ENCODE results near the gene TBX3. TPM values are rescaled to one million over a fixed set of nuclear protein-coding genes. Genes with fewer than 3 reads are reported as not detected.

TBX3 gene
- polyA plus RNA-seq, 4 donors: 18.8 to 104 (median 61.3) TPM

DNA sequence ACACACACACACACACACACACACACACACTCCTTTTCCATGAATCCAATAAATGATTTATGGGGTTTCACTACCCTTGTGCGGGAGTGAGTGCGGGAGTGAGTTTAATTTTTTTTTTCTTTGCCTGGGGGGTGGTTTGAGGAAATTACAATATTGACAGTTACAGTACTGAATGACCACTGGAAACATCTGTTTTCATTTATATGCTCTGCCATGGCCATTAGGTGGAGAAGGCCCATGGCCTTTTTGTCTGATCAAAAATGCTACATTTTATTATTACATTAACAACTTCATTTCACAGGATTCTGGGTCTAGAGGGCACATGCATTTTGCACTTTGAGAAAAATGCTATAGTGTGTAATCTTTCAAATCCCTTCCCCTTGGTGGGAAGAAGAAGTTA is 5.9 kb downstream of the TBX3 start:
- no peaks in the 10 kb centered on the region for H3K9me3 ChIP-seq (ENCODE audit: control insufficient read depth in 2 of 2, insufficient read depth in 1 of 2, low read depth in 1 of 2, low read length in 1 of 2)
- no peak overlapping the region for H3K4me3 ChIP-seq (ENCODE audit: low read depth in 1 of 3, low read length in 3 of 3)
- FAIRE-seq (no peak), DNase-seq (no peak)
- 54 to 65% (median 64%) methylated on average over 2 of the region's 2 CpGs for WGBS, 3 donors
- peaks cover 0 to 6% (median 0%) of the 10 kb centered on the region in 3 donors for H3K4me1 ChIP-seq (ENCODE audit: control insufficient read depth in 3 of 3, insufficient read depth in 2 of 3, low read depth in 1 of 3, low read length in 2 of 3)
- no peak overlapping the region for H3K27ac ChIP-seq (ENCODE audit: low read depth in 1 of 3, low read length in 2 of 3)
- H3K27me3 ChIP-seq (ENCODE audit: control insufficient read depth in 3 of 3, insufficient read depth in 3 of 3, low read length in 3 of 3): no peaks in the 10 kb centered on the region
- H3K36me3 ChIP-seq (ENCODE audit: control insufficient read depth in 3 of 3, insufficient read depth in 2 of 3, low read depth in 1 of 3, low read length in 3 of 3): peaks cover 2 to 43% (median 13%) of the 10 kb centered on the region in 3 donors

DNA sequence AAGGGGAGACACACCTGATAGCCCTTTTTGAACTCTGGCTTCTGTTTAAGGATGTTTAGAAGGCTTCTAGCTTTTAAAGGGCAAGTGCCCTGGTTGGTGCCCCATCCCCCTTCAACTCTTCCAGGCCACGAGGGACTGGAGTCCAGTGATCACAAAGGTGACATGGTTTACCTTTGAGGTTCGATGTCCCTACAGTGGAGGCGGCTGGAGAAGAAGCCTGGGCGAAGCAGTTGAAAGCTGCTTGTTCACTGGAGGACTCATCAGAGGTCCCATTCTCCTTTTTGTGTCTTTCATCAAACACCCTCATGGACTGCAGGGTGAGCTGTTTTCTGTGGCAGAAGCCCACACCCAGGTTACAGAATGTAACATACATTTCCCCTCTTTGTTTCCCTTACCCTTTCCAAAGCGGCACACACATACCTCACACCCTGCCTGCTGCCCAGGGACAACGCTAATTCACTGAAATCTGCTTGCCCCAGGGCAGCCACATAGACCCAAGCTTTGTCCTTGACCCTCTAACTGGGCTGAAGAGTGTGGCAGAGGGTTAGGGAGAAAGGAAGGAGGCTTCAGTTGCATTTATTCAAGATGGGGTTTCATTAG is 7.7 kb downstream of the TBX3 start:
- FAIRE-seq: no peak
- peak in 1 of 2 donors; percentile 1 for DNase-seq
- H3K4me3 ChIP-seq (ENCODE audit: low read depth in 1 of 3, low read length in 3 of 3): no peak overlapping the region
- no peaks in the 10 kb centered on the region for H3K27me3 ChIP-seq (ENCODE audit: control insufficient read depth in 3 of 3, insufficient read depth in 3 of 3, low read length in 3 of 3)
- H3K36me3 ChIP-seq (ENCODE audit: control insufficient read depth in 3 of 3, insufficient read depth in 2 of 3, low read depth in 1 of 3, low read length in 3 of 3): peaks cover 4 to 56% (median 17%) of the 10 kb centered on the region in 3 donors
- no peaks in the 10 kb centered on the region for H3K9me3 ChIP-seq (ENCODE audit: control insufficient read depth in 2 of 2, insufficient read depth in 1 of 2, low read depth in 1 of 2, low read length in 1 of 2)
- H3K27ac ChIP-seq (ENCODE audit: low read depth in 1 of 3, low read length in 2 of 3): peak overlapping the region in 1 of 3 donors; percentile 51
- WGBS, 3 donors: 74 to 87% (median 75%) methylated on average over 6 of the region's 6 CpGs
- H3K4me1 ChIP-seq (ENCODE audit: control insufficient read depth in 3 of 3, insufficient read depth in 2 of 3, low read depth in 1 of 3, low read length in 2 of 3): peaks cover 0 to 6% (median 0%) of the 10 kb centered on the region in 3 donors

DNA sequence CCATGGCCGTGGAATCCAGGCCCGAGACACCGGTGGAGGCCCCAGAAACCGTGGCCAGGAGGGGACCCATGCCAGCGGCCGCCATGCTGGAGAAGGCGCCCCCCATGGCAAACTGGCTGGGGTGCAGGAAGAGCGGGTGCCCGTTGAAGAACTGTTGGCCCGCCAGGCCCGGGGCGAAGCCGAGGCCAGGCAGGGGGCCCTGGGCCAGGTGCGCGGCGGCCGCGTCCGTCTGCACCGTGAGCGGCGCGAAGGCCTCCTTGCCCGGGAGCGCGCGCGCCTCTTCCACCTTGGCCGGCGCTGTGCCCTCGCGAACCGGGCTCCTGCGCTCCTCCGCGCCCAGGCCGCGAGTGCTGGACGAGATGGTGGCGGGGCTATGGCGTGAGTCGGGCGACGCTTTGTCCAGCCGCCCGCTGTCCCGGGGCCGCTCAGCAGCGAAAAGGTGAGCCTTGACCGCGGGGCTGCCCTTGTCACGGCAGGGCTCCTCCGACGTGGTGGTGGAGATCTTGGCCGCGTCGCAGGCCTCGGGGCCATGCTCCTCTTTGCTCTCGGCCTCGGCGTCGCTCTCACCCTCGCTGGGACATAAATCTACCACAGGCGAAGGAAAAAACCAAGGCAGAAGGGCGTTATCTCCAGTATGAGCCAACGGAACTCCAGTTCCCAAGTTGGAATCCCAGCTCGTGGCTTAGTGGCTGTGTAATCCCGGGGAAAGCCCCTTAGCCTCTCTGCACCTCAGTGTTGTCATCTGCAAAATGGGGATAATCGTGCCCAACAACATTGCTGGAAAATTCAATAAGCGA is 9.5 kb downstream of the TBX3 start:
- DNase-seq (no peak), FAIRE-seq (no peak)
- Histone ChIP-seq H3K36me3 (ENCODE audit: control insufficient read depth in 3 of 3, insufficient read depth in 2 of 3, low read depth in 1 of 3, low read length in 3 of 3) (peaks cover 4 to 51% (median 11%) of the 10 kb centered on the region in 3 donors), H3K27ac (ENCODE audit: low read depth in 1 of 3, low read length in 2 of 3) (peak overlapping the region in 2 of 3 donors; percentile 16 to 67), H3K27me3 (ENCODE audit: control insufficient read depth in 3 of 3, insufficient read depth in 3 of 3, low read length in 3 of 3) (peaks cover 0 to 3% (median 3%) of the 10 kb centered on the region in 3 donors), H3K9me3 (ENCODE audit: control insufficient read depth in 2 of 2, insufficient read depth in 1 of 2, low read depth in 1 of 2, low read length in 1 of 2) (no peaks in the 10 kb centered on the region), H3K4me3 (ENCODE audit: low read depth in 1 of 3, low read length in 3 of 3) (no peak overlapping the region), H3K4me1 (ENCODE audit: control insufficient read depth in 3 of 3, insufficient read depth in 2 of 3, low read depth in 1 of 3, low read length in 2 of 3) (no peaks in the 10 kb centered on the region)
- 78 to 93% (median 82%) methylated on average over 49 to 70 of the region's 70 CpGs for WGBS, 3 donors

DNA sequence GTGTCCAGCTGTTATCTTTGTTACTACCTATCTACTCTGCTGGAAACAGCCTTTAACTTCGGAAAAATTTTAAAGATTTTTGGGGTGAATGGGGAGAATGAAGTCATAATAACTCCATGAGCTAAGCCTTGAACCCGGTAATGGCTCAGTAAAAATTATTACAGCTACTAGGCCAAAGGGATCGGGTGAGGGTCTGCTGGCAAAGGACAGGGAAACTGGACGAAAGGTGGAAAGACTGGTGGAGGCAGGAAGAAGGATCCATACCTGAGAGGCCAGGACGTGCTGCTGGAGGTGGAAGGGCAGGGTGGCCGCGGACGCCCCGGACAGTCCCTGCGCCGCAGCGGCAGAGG is 10.1 kb downstream of the TBX3 start:
- FAIRE-seq (no peak), DNase-seq (no peak)
- WGBS, 3 donors: 88 to 97% (median 89%) methylated on average over 12 of the region's 12 CpGs
- Histone ChIP-seq H3K4me1 (ENCODE audit: control insufficient read depth in 3 of 3, insufficient read depth in 2 of 3, low read depth in 1 of 3, low read length in 2 of 3) (peaks cover 0 to 4% (median 0%) of the 10 kb centered on the region in 3 donors), H3K4me3 (ENCODE audit: low read depth in 1 of 3, low read length in 3 of 3) (no peak overlapping the region), H3K27ac (ENCODE audit: low read depth in 1 of 3, low read length in 2 of 3) (peak overlapping the region in 2 of 3 donors; percentile 16 to 73), H3K9me3 (ENCODE audit: control insufficient read depth in 2 of 2, insufficient read depth in 1 of 2, low read depth in 1 of 2, low read length in 1 of 2) (no peaks in the 10 kb centered on the region), H3K36me3 (ENCODE audit: control insufficient read depth in 3 of 3, insufficient read depth in 2 of 3, low read depth in 1 of 3, low read length in 3 of 3) (peaks cover 4 to 51% (median 11%) of the 10 kb centered on the region in 3 donors), H3K27me3 (ENCODE audit: control insufficient read depth in 3 of 3, insufficient read depth in 3 of 3, low read length in 3 of 3) (peaks cover 0 to 6% (median 3%) of the 10 kb centered on the region in 3 donors)

DNA sequence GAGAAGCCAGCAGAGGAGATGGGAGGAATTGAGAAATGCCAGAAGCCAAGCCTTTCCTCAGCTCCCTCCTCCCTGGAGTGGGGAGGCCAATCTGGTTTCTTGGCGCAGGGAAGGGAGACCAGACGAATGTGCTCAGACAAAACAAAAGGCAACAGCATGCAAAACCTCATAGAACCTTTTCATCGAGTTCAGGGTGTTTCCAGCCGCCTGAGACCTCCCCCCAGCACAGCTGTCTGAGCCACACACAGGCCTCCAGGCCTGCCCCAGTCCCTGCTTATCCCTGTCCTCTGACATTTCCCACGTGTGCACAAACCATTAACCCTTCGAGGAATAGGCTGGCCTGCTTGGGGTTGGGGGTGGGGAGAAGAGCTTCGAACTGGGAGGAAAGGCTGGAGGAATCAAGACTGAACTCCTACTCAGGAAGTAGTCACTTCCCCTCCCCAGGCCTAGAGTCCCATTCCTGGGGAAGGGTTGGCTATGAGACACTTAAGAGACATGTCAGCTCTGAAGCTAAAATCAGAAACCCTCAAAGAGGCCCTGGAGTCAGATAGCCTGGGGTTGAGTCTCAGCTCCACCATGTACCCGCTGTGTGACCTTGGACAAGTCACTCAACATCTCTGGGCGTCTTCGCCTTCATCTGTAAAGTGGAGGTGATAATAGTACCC is 10.7 kb downstream of the TBX3 start:
- Histone ChIP-seq H3K36me3 (ENCODE audit: control insufficient read depth in 3 of 3, insufficient read depth in 2 of 3, low read depth in 1 of 3, low read length in 3 of 3) (peaks cover 4 to 47% (median 11%) of the 10 kb centered on the region in 3 donors), H3K9me3 (ENCODE audit: control insufficient read depth in 2 of 2, insufficient read depth in 1 of 2, low read depth in 1 of 2, low read length in 1 of 2) (no peaks in the 10 kb centered on the region), H3K4me1 (ENCODE audit: control insufficient read depth in 3 of 3, insufficient read depth in 2 of 3, low read depth in 1 of 3, low read length in 2 of 3) (peaks cover 0 to 4% (median 0%) of the 10 kb centered on the region in 3 donors), H3K27me3 (ENCODE audit: control insufficient read depth in 3 of 3, insufficient read depth in 3 of 3, low read length in 3 of 3) (peaks cover 0 to 6% (median 3%) of the 10 kb centered on the region in 3 donors), H3K4me3 (ENCODE audit: low read depth in 1 of 3, low read length in 3 of 3) (no peak overlapping the region), H3K27ac (ENCODE audit: low read depth in 1 of 3, low read length in 2 of 3) (peak overlapping the region in 1 of 3 donors; percentile 73)
- no peak for DNase-seq
- no peak for FAIRE-seq
- 50 to 69% (median 51%) methylated on average over 10 of the region's 10 CpGs for WGBS, 3 donors

DNA sequence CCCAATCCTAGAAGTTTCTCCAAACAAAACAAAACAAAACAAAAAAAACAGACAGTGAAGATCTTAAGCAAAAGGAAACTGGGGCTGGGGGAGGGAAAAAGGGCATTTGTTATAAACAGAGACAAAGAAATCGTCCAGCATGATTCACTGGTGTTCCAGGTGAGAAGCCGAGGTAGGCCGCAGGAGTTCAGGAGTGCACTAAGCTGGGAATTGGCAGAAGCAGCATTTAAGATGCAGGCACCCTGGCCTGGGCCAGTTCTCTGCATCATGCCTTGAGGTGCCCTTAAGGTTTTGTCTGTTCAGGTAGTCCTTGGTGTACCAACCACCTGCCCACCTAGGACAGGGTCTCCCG is 11.2 kb downstream of the TBX3 start:
- FAIRE-seq (no peak), DNase-seq (no peak)
- peaks cover 4 to 47% (median 11%) of the 10 kb centered on the region in 3 donors for H3K36me3 ChIP-seq (ENCODE audit: control insufficient read depth in 3 of 3, insufficient read depth in 2 of 3, low read depth in 1 of 3, low read length in 3 of 3)
- peaks cover 0 to 6% (median 3%) of the 10 kb centered on the region in 3 donors for H3K27me3 ChIP-seq (ENCODE audit: control insufficient read depth in 3 of 3, insufficient read depth in 3 of 3, low read length in 3 of 3)
- 63 to 79% (median 77%) methylated on average over 4 of the region's 4 CpGs for WGBS, 3 donors
- H3K27ac ChIP-seq (ENCODE audit: low read depth in 1 of 3, low read length in 2 of 3): no peak overlapping the region
- H3K9me3 ChIP-seq (ENCODE audit: control insufficient read depth in 2 of 2, insufficient read depth in 1 of 2, low read depth in 1 of 2, low read length in 1 of 2): no peaks in the 10 kb centered on the region
- peaks cover 0 to 5% (median 0%) of the 10 kb centered on the region in 3 donors for H3K4me1 ChIP-seq (ENCODE audit: control insufficient read depth in 3 of 3, insufficient read depth in 2 of 3, low read depth in 1 of 3, low read length in 2 of 3)
- H3K4me3 ChIP-seq (ENCODE audit: low read depth in 1 of 3, low read length in 3 of 3): no peak overlapping the region

DNA sequence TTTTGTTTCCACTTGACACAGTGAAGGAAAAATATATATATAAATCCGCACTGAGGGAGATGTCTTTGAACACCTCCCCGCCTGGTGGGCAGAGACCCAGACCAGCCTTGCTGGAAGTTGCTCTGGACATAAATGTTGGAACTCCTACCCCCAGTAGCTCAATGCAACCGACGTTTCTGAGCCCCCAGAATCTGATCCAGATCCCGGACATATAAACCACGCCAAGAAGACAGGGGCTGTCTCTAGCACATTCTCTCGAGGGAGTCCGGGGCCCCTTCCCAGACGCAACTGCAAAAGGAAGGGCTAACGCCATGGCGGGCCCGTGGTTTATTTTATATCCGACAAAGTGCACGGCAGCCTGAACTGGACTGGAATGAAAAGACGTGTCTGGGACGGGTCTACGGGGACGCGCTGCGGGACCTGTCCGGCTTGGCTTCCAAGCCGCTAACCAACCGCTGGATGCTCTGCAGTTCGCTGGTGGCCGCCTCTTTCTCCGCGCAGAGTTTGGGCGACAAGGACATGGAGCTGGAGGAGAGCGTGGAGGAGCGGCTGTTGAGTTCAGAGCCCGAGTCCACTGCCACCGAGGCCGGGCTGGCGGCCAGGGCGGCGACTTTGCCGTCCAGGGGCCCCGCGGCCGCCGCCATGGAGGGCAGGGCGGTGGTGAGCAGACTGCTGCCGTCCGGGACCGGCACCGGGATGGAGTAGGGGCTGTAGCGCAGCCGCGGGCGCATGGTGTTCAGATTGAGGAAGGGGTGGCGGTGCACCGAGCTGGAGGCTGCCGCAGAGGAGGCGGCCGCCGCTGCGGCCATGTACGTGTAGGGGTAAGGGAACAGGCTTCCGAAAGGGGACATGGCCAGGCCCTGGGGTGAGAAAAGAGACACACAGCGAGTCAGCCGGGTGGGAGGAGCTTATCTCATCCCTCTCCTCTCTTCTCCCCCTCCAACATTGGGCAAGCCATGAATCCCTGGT is 12.2 kb downstream of the TBX3 start:
- 58 to 80% (median 60%) methylated on average over 56 to 61 of the region's 61 CpGs for WGBS, 3 donors

More for the DNA sequence above, 12.2 kb downstream of the TBX3 start:
- peak overlapping the region in 2 of 3 donors; percentile 38 to 40 for H3K27ac ChIP-seq (ENCODE audit: low read depth in 1 of 3, low read length in 2 of 3)
- FAIRE-seq (no peak), DNase-seq (no peak)
- no peaks in the 10 kb centered on the region for H3K9me3 ChIP-seq (ENCODE audit: control insufficient read depth in 2 of 2, insufficient read depth in 1 of 2, low read depth in 1 of 2, low read length in 1 of 2)
- no peak overlapping the region for H3K4me3 ChIP-seq (ENCODE audit: low read depth in 1 of 3, low read length in 3 of 3)
- H3K4me1 ChIP-seq (ENCODE audit: control insufficient read depth in 3 of 3, insufficient read depth in 2 of 3, low read depth in 1 of 3, low read length in 2 of 3): peaks cover 0 to 15% (median 0%) of the 10 kb centered on the region in 3 donors
- peaks cover 0 to 15% (median 3%) of the 10 kb centered on the region in 3 donors for H3K27me3 ChIP-seq (ENCODE audit: control insufficient read depth in 3 of 3, insufficient read depth in 3 of 3, low read length in 3 of 3)
- H3K36me3 ChIP-seq (ENCODE audit: control insufficient read depth in 3 of 3, insufficient read depth in 2 of 3, low read depth in 1 of 3, low read length in 3 of 3): peaks cover 4 to 47% (median 11%) of the 10 kb centered on the region in 3 donors

Data from small intestine (tissue), 7 donors.